ENCODE measurements around the gene UST. TPM values are rescaled to one million over a fixed set of nuclear protein-coding genes. Genes with fewer than 3 reads are reported as not detected.

UST gene
- total RNA-seq, 1 experiment from 2014 or later = 6.1 TPM

- TF ChIP-seq POLR2A (IDR thresholded peaks at IDR 0.05; ENCODE audit: borderline replicate concordance, extremely low read depth, insufficient read depth, insufficient read length) = no peak
- TF ChIP-seq RAD21 (IDR thresholded peaks at IDR 0.05; ENCODE audit: low read depth) = no peak
- no peak for TF ChIP-seq EZH2phosphoT487 (IDR thresholded peaks at IDR 0.05; ENCODE audit: borderline replicate concordance)
- TF ChIP-seq ZBTB33 (IDR thresholded peaks at IDR 0.05; ENCODE audit: extremely low read depth, insufficient replicate concordance, low read length) = no peak
- no peak for TF ChIP-seq REST (IDR thresholded peaks at IDR 0.05; ENCODE audit: low read depth)
- no peak for TF ChIP-seq POLR2AphosphoS5 (IDR thresholded peaks at IDR 0.05; ENCODE audit: low read depth, low read length)
- Histone ChIP-seq H3K79me2 (ENCODE audit: insufficient read depth, low read length) (no peaks in the 10 kb centered on the region), H3K36me3 (ENCODE audit: control insufficient read depth in 1 of 2, insufficient read depth in 2 of 2, low read length in 2 of 2) (no peaks in the 10 kb centered on the region), H3K27ac (ENCODE audit: low read depth, low read length) (no peak overlapping the region), H3K9me2 (ENCODE audit: insufficient read depth) (no peaks in the 10 kb centered on the region), H3K4me2 (ENCODE audit: low read length) (no peak overlapping the region), H3K9ac (ENCODE audit: low read length) (no peak overlapping the region), H3K4me3 (replicated peaks in 1 of 2; ENCODE audit: low read depth in 1 of 2, low read length in 2 of 2) (no peak overlapping the region), H4K20me1 (ENCODE audit: insufficient read depth) (no peaks in the 10 kb centered on the region), H3K27me3 (ENCODE audit: insufficient read depth, low read length) (no peaks in the 10 kb centered on the region), H3K9me3 (ENCODE audit: control insufficient read depth in 1 of 2, insufficient read depth in 1 of 2, low read depth in 1 of 2, low read length in 2 of 2) (no peaks in the 10 kb centered on the region), H2AFZ (ENCODE audit: low read depth, low read length, poor library complexity, severe bottlenecking) (no peak overlapping the region), H3K4me1 (ENCODE audit: control insufficient read depth in 1 of 2, insufficient read depth in 2 of 2, low read length in 2 of 2) (peaks cover 0 to 4% of the 10 kb centered on the region in 2 experiments; a peak in 2 of 4 replicates)
- intact Hi-C loops (cut with micrococcal nuclease) = no loop called here
- DNase-seq (ENCODE audit: low read depth, low spot score) = no peak
- no TSS peak for BruUV-seq (replicated peaks)
- ChIA-PET CTCF (no interaction called here), POLR2A (no interaction called here), RAD21 (ENCODE audit: low non-redundant PET in 1 of 2, low total read pairs in 2 of 2, uncharacterized antibody in 2 of 2, unreplicated experiment in 2 of 2) (no interaction called here)
- ATAC-seq = no peak
Observed at GRCh38 chr6:149056777-149057463, 310.1 kb downstream of the UST start.
